ENCODE measurements around the gene PTPN23.

- TF ChIP-seq, protein P1, sequence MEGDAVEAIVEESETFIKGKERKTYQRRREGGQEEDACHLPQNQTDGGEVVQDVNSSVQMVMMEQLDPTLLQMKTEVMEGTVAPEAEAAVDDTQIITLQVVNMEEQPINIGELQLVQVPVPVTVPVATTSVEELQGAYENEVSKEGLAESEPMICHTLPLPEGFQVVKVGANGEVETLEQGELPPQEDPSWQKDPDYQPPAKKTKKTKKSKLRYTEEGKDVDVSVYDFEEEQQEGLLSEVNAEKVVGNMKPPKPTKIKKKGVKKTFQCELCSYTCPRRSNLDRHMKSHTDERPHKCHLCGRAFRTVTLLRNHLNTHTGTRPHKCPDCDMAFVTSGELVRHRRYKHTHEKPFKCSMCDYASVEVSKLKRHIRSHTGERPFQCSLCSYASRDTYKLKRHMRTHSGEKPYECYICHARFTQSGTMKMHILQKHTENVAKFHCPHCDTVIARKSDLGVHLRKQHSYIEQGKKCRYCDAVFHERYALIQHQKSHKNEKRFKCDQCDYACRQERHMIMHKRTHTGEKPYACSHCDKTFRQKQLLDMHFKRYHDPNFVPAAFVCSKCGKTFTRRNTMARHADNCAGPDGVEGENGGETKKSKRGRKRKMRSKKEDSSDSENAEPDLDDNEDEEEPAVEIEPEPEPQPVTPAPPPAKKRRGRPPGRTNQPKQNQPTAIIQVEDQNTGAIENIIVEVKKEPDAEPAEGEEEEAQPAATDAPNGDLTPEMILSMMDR (IDR thresholded peaks at IDR 0.05; ENCODE audit: poor library complexity): no peak
- no peak for TF ChIP-seq EZH2 (IDR thresholded peaks at IDR 0.05; ENCODE audit: borderline replicate concordance)
- no peak for TF ChIP-seq EZH2phosphoT487 (IDR thresholded peaks at IDR 0.05; ENCODE audit: low read depth, severe bottlenecking, unreplicated experiment)
Observed at GRCh38 chr3:47392933-47393332, 12.1 kb downstream of the PTPN23 start.
